ENCODE results near the gene UMAD1.

GRCh38 chr7:7923818-7924217 is 283.3 kb downstream of the UMAD1 start:
- TF ChIP-seq CTCF (IDR thresholded peaks at IDR 0.05) (no peak), POLR2A (IDR thresholded peaks at IDR 0.05) (no peak)

All from Peyer's patch (tissue), 4 donors.